GM12878 (cell line): ENCODE data around the gene SUMF2. TPM values are rescaled to one million over a fixed set of nuclear protein-coding genes. Genes with fewer than 3 reads are reported as not detected.
"Not testable (repeated sequence)": the region's sequence is repeated elsewhere in the genome, so short reads cannot be mapped to it uniquely, and the experiment has no call there.

Experiments
- ATAC-seq: fragments of 200-7000 bp; cut with Tn5 transposase; 3 replicates; pipeline ENCODE4 v1.9.1; 2020; ENCODE audit warnings: mild to moderate bottlenecking, moderate library complexity
- BruUV-seq: library from RNA; stranded (reverse); fragments of 400-500 nt; replicated peaks from 2 replicates; lab custom pipeline; 2021; lab: Mats Ljungman, UMichigan
- CTCF ChIA-PET: fragments of 300-600 bp; sonication (Branson Sonifier 250); formaldehyde crosslinking; extraction: SDS; loops from one replicate; lab custom pipeline; 2021; ENCODE audit warnings: inconsistent platforms; lab: Yijun Ruan, JAX
- POLR2A ChIA-PET: fragments of 350-600 bp; formaldehyde crosslinking; extraction: SDS; loops from one replicate; lab custom pipeline; 2021; ENCODE audit warnings: inconsistent platforms; lab: Charles Lee
- RAD21 ChIA-PET: fragments of 300-600 bp; sonication (Branson Sonifier 250); formaldehyde crosslinking; loops from one replicate; lab custom pipeline; 2023; ENCODE audit warnings: antibody characterized with exemption; ENCODE audit not compliant: unreplicated experiment; lab: Charles Lee
- SMC1A ChIA-PET: fragments of 300-600 bp; sonication (Branson Sonifier 250); formaldehyde crosslinking; loops from one replicate; lab custom pipeline; 2023; ENCODE audit not compliant: unreplicated experiment, uncharacterized antibody; lab: Charles Lee
- DNase-seq: peaks from one replicate; pipeline ENCODE4 v3.0.0-alpha.2; 2011; ENCODE audit warnings: low read depth, low spot score
- FAIRE-seq: peaks from 3 replicates; lab custom pipeline; 2011; peaks lifted over from hg19 to GRCh38; lab: Jason Lieb, UNC
- H2AFZ ChIP-seq: 2 replicates; pipeline ENCODE4 v1.6.0; 2011; ENCODE audit warnings: low read depth, low read length, control low read depth; ENCODE audit not compliant: control insufficient read depth
- H3K27ac ChIP-seq: 2 replicates; pipeline ENCODE4 v1.5.1; 2011; ENCODE audit warnings: control low read depth; ENCODE audit not compliant: control insufficient read depth, insufficient read depth
- H3K27me3 ChIP-seq, 2 experiments: replicated peaks in 1 of 2; 2 replicates each; pipeline versions ENCODE4 v1.6.0 to v1.6.1; 2011; ENCODE audit warnings: low read length in 1 of 2; ENCODE audit not compliant: control insufficient read depth in 2 of 2, insufficient read depth in 2 of 2
- H3K36me3 ChIP-seq, 2 experiments: 2 replicates each; pipeline ENCODE4 v1.5.1; 2011; ENCODE audit warnings: low read length in 1 of 2; ENCODE audit not compliant: control insufficient read depth in 2 of 2, insufficient read depth in 2 of 2
- H3K4me1 ChIP-seq: 2 replicates; pipeline ENCODE4 v1.6.1; 2011; ENCODE audit warnings: mild to moderate bottlenecking, low read length, moderate library complexity, mixed read lengths; ENCODE audit not compliant: control insufficient read depth, insufficient read depth
- H3K4me2 ChIP-seq: 2 replicates; pipeline ENCODE4 v1.6.0; 2011; ENCODE audit warnings: control low read depth; ENCODE audit not compliant: control insufficient read depth, insufficient read depth
- H3K4me3 ChIP-seq: fragments of 200-600 bp; sonication (generic); 2 replicates; pipeline ENCODE4 v1.5.1; 2016
- H3K79me2 ChIP-seq: 2 replicates; pipeline ENCODE4 v1.6.0; 2011; ENCODE audit warnings: low read length; ENCODE audit not compliant: control insufficient read depth, insufficient read depth
- H3K9ac ChIP-seq: 2 replicates; pipeline ENCODE4 v1.8.0; 2011; ENCODE audit warnings: low read length, control low read depth, mixed read lengths; ENCODE audit not compliant: control insufficient read depth, insufficient read depth
- H3K9me3 ChIP-seq: replicated peaks from 3 replicates; pipeline ENCODE4 v1.5.1; 2011; ENCODE audit warnings: mild to moderate bottlenecking, low read length; ENCODE audit not compliant: control insufficient read depth, insufficient read depth
- H4K20me1 ChIP-seq: 2 replicates; pipeline ENCODE4 v1.6.0; 2011; ENCODE audit not compliant: control insufficient read depth, insufficient read depth
- BRCA1 ChIP-seq: IDR thresholded peaks from 2 replicates; pipeline ENCODE4 v1.6.1; 2011; ENCODE audit warnings: low read depth, low read length, improper control_type of control experiment
- DPF2 ChIP-seq: fragments of 450-650 bp; IDR thresholded peaks from 2 replicates; pipeline ENCODE4 v1.6.1; 2017; ENCODE audit warnings: mild to moderate bottlenecking
- NFYB ChIP-seq: IDR thresholded peaks from 2 replicates; pipeline ENCODE4 v1.6.1; 2011; ENCODE audit warnings: low read depth, mild to moderate bottlenecking, low read length, improper control_type of control experiment, moderate library complexity; ENCODE audit not compliant: insufficient read depth
- POLR2A ChIP-seq: IDR thresholded peaks from 2 replicates; pipeline ENCODE4 v1.6.1; 2011; ENCODE audit warnings: low read depth, mild to moderate bottlenecking, low read length
- POLR2AphosphoS5 ChIP-seq: IDR thresholded peaks from 2 replicates; pipeline ENCODE4 v1.6.1; 2011; ENCODE audit warnings: mild to moderate bottlenecking, low read length, inconsistent platforms
- RUNX3 ChIP-seq: IDR thresholded peaks from 2 replicates; pipeline ENCODE4 v1.6.1; 2012; ENCODE audit warnings: low read length, inconsistent platforms
- SMAD5 ChIP-seq: IDR thresholded peaks from 2 replicates; pipeline ENCODE4 v1.6.1; 2016; ENCODE audit warnings: antibody characterized with exemption, low read depth
- WGBS: methylation state at CpG from one replicate; pipeline ENCODE4 v1.1.6; 2016; ENCODE audit warnings: low lambda C conversion rate; ENCODE audit not compliant: insufficient replicate concordance, insufficient coverage; ENCODE audit errors: missing lambda C conversion rate; 5-methylcytosine and 5-hydroxymethylcytosine counted together
- in situ Hi-C: fragments of 300-500 bp; cut with MboI; formaldehyde crosslinking; loops from 9 replicates; pipeline ENCODE4 v1.14.3; 2018; ENCODE audit warnings: mixed read lengths
- intact Hi-C: fragments of 100-400 bp; cut with micrococcal nuclease; formaldehyde crosslinking; loops from one replicate; pipeline ENCODE4 v1.14.2; 2022; ENCODE audit not compliant: unreplicated experiment
- polyA plus RNA-seq, 11 experiments: library from polyadenylated mRNA; depleted of rRNA in 4 of 11; unstranded in 6 of 11; stranded (reverse) in 5 of 11; fragments of >200 nt; fragmentation: Nextera tagmentation in 4 of 11; fragmentation: Illumina TruSeq in 1 of 11; extraction: Ambion mirVana in 4 of 11; extraction: Trizol in 1 of 11; gene quantifications; 1 replicate in 1 of 11; 2 replicates in 10 of 11; pipeline versions ENCODE4 v1.2.1 to v1.2.3, GENCODE V29; 2011 to 2016; ENCODE audit warnings: inconsistent platforms in 2 of 11, missing spikeins in 2 of 11, low read depth in 1 of 11
- total RNA-seq, 4 experiments: library from RNA; depleted of rRNA in 3 of 4; stranded (reverse); fragments of >200 nt in 3 of 4; fragmentation: Illumina TruSeq in 1 of 4; extraction: Trizol in 1 of 4; gene quantifications; 2 replicates each; pipeline versions ENCODE4 v1.2.1 to v1.2.3, GENCODE V29; 2013 to 2021

Gene SUMF2
- total and polyA plus RNA-seq, 10 of the 15 experiments (the other 5 are each of a cell fraction or from before 2014, with no cell fraction given), result 39.9 to 106 (median 71.7) TPM

DNA sequence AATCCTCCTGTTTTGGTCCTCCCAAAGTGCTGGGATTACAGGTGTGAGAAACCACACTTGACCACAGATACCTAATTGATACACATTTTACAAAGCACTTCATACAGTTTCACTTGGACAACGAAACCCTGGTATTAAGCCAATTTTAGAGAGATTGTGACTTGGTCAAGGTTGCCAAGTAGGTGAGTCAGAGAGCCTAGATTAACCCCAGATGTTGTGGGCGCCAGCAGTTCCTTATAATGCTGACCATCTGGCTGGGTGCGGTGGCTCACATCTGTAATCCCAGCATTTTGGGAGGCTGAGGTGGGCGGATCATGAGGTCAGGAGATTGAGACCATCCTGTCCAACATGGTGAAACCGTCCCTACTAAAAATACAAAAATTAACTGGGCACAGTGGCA lies 33.6 kb downstream of the SUMF2 start:
- Histone ChIP-seq H3K36me3 (peaks cover 3 to 16% of the 10 kb centered on the region in 2 experiments; a peak in 3 of 4 replicates), H4K20me1 (no peaks in the 10 kb centered on the region), H3K27me3 (no peaks in the 10 kb centered on the region), H3K9me3 (no peaks in the 10 kb centered on the region), H3K4me2 (no peak overlapping the region), H2AFZ (no peak overlapping the region), H3K79me2 (no peaks in the 10 kb centered on the region; the same call in 1 of the 2 replicates), H3K4me3 (no peak overlapping the region), H3K4me1 (no peaks in the 10 kb centered on the region), H3K9ac (no peak overlapping the region), H3K27ac (no peak overlapping the region)
- POLR2A ChIA-PET, result no interaction called here
- intact Hi-C loops (no loop called here), in situ Hi-C loops (no loop called here)
- CTCF ChIA-PET, result no interaction called here
- FAIRE-seq (no peak), DNase-seq (no peak), ATAC-seq (peak; percentile 38)
- no TSS peak for BruUV-seq
- RAD21 ChIA-PET, result no interaction called here
- TF ChIP-seq POLR2AphosphoS5, result 0 out of 2 replicates have a peak, but pooled peaks have one; percentile 30
- peak; percentile 33; the same call in 1 of the 2 replicates for TF ChIP-seq RUNX3
- no peak for TF ChIP-seq NFYB
- TF ChIP-seq SMAD5, result 0 out of 2 replicates have a peak, but pooled peaks have one; percentile 41
- TF ChIP-seq POLR2A, result 0 out of 2 replicates have a peak, but pooled peaks have one; percentile 31
- no peak for TF ChIP-seq DPF2
- no peak for TF ChIP-seq BRCA1
- SMC1A ChIA-PET, result interaction anchor here (0.8 kb wide), 1 partner anchor 25 kb away, joined by 4 read pairs; no protein-coding TSS in a partner anchor
- whole genome bisulfite sequencing, result 73% methylated on average over 5 of the region's 5 CpGs

- ATAC-seq, FAIRE-seq, H3K4me1 ChIP-seq, H3K79me2 ChIP-seq, H3K4me3 ChIP-seq, H3K27ac ChIP-seq, H3K9ac ChIP-seq, H2AFZ ChIP-seq, H3K27me3 ChIP-seq, H3K9me3 ChIP-seq, intact Hi-C loops, DNase-seq, POLR2A ChIA-PET, H4K20me1 ChIP-seq, in situ Hi-C loops, BruUV-seq, CTCF ChIA-PET, RAD21 ChIA-PET, H3K4me2 ChIP-seq: not testable (repeated sequence)
- SMC1A ChIA-PET, result interaction anchor here (0.8 kb wide), 1 partner anchor 25 kb away, joined by 4 read pairs; no protein-coding TSS in a partner anchor
- TF ChIP-seq POLR2AphosphoS5, result 0 out of 2 replicates have a peak, but pooled peaks have one; percentile 24
- H3K36me3 ChIP-seq, result peaks cover 3 to 20% of the 10 kb centered on the region in 2 experiments
- WGBS, result 99% methylated on average over 8 of the region's 8 CpGs
These were observed 34.3 kb downstream of the SUMF2 start for GRCh38 chr7:56098187-56099008.
